NCI-H2196 (cell line): ENCODE measurements around the gene AASS.

Source experiments
- DNase-seq: peaks from one replicate; lab custom pipeline; 2025; ENCODE audit not compliant: unreplicated experiment; lab: John Stamatoyannopoulos, UW

AASS gene

GRCh38 chr7:122123746-122124145, 20.3 kb downstream of the AASS start:
- no peak for DNase-seq

DNA sequence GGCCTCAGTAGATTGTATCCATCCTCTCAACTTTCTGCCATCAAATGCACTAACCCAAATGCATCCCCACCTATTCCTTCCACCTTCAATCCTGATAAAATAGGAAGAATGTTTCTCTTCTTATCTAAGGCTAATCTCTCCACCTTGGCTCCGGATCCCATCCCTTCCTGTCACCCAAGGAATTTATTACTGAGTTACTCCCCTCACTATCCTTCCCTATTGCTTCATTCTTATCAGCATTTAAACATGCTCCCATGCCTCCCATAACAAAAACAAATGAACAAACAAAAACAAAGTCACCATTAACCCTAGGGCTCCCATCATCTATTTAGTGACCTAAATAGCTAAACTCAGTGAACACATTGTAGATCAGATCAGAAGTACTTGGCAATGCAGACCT, 25.3 kb downstream of the AASS start:
- DNase-seq, result no peak

- DNase-seq, result no peak
Measured at GRCh38 chr7:122103064-122103463, 41.0 kb downstream of the AASS start.

GRCh38 chr7:122100021-122100420, 44.0 kb downstream of the AASS start:
- no peak for DNase-seq

DNA sequence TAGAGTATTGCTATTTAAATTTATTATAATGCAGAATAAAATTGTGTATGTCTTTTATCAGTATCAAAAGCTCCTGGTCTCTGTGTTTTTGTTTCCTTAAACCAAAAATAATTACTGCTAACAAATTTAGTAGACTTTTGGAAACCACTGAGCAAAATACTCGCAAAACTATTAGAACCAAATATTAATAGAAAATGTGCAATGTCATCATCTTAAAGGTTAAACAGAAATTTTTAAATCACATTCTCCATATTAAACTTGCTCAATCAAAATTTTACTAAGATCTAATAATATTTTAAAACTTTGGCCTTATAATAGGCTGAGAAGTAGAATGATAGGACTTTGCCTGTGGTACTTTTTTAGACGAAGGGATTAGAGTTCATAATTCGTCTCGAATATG, 48.4 kb downstream of the AASS start:
- no peak for DNase-seq

GRCh38 chr7:122094549-122094948, 49.5 kb downstream of the AASS start:
- DNase-seq, result no peak

GRCh38 chr7:122092964-122093797, 50.9 kb downstream of the AASS start:
- DNase-seq, result peak; percentile 58

GRCh38 chr7:122082670-122083069, 61.4 kb downstream of the AASS start:
- DNase-seq, result no peak

DNA sequence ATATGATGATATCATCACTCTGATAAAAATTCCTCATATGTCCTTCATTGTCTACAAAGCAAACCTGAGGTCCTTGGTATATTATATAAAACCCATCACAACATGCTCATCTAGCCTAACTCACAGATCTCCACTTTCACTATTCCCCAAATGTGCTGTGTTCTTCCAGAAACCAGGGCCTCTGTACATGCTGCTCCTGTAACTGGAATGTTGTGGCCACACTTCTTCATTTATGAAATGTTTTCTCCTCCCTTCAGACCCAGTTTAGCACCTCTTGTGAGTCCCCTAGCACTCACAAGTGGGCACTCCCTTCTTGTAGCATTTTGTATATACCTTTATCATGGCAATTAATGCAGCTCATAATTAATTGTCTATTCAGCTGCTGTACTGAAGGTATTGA, 61.9 kb downstream of the AASS start:
- DNase-seq, result no peak

DNA sequence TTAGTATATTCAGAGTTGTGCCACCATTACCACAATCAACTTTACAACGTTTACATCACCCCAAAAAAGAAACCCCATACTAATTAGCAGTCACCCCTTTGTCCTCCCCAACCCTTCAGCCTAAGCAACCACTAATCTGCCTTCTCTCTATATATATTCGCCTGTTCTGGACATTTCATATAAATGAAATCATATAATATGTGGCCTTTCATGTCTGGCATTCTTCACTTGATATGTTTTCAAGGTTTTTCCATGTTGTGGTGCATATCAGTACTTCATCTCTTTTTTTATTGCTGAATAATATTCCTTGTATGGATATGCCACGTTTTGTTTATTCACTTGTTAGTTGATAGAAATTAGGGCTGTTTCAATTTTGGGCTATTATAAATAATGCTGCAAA, 70.4 kb downstream of the AASS start:
- DNase-seq, result no peak

GRCh38 chr7:122072924-122073599, 71.0 kb downstream of the AASS start:
- no peak for DNase-seq

- DNase-seq, result no peak
Measured at GRCh38 chr7:122072272-122072671, 71.8 kb downstream of the AASS start.

- DNase-seq, result no peak
Measured at GRCh38 chr7:122070834-122071233, 73.2 kb downstream of the AASS start.

- no peak for DNase-seq
Measured at GRCh38 chr7:122070062-122070461, 74.0 kb downstream of the AASS start.

- DNase-seq, result no peak
Measured at GRCh38 chr7:122068999-122069398, 75.0 kb downstream of the AASS start.

DNA sequence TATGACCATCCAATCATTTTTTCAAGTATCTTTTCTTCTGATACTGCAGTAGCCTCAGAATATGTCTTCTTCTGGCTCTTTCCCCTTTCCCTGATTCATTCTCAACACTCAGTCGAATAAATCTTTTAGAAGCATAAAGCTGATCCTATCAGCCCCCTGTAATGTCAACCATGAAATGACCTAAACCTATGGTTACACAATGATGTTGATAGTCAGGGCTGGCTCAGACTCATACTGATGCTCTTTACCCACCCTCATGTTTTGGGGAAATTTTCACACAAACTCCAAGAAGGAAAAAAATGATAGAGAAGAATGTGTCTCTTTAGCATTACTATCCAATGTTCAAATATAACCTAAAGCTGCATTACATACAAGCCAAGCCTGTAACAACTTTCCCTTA, 76.0 kb downstream of the AASS start:
- DNase-seq, result no peak

DNA sequence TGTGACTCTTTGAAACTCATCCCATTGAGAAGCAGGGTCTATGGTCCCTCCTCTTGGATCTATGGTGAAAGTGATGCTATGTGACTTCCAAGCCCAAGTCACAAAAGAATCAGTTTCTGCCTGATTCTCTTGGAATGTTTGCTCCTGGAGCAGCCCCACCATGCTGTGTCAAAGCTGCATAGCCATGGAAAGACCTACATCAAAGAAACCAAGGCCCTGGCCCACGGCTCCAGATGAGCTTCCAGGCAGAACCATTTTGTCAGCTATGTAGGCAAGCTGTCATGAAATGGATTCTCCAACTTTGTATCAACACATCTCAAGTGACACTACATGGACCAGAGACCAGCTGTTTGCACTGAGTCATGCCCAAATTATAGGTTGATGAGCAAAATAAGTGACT, 77.0 kb downstream of the AASS start:
- DNase-seq, result no peak

- DNase-seq, result no peak
Measured at GRCh38 chr7:122064971-122065370, 79.1 kb downstream of the AASS start.

GRCh38 chr7:122063146-122063545, 80.9 kb downstream of the AASS start:
- no peak for DNase-seq

GRCh38 chr7:122059542-122059941, 84.5 kb downstream of the AASS start:
- no peak for DNase-seq

- no peak for DNase-seq
Measured at GRCh38 chr7:122056977-122057376, 87.1 kb downstream of the AASS start.

GRCh38 chr7:122055073-122055472, 89.0 kb downstream of the AASS start:
- DNase-seq, result no peak

- no peak for DNase-seq
Measured at GRCh38 chr7:122054393-122054792, 89.7 kb downstream of the AASS start.
